Measurements from ENCODE around the gene IL18.
"Not testable (repeated sequence)": the region's sequence is repeated elsewhere in the genome, so short reads cannot be mapped to it uniquely, and the experiment has no call there.

IL18 gene

DNA sequence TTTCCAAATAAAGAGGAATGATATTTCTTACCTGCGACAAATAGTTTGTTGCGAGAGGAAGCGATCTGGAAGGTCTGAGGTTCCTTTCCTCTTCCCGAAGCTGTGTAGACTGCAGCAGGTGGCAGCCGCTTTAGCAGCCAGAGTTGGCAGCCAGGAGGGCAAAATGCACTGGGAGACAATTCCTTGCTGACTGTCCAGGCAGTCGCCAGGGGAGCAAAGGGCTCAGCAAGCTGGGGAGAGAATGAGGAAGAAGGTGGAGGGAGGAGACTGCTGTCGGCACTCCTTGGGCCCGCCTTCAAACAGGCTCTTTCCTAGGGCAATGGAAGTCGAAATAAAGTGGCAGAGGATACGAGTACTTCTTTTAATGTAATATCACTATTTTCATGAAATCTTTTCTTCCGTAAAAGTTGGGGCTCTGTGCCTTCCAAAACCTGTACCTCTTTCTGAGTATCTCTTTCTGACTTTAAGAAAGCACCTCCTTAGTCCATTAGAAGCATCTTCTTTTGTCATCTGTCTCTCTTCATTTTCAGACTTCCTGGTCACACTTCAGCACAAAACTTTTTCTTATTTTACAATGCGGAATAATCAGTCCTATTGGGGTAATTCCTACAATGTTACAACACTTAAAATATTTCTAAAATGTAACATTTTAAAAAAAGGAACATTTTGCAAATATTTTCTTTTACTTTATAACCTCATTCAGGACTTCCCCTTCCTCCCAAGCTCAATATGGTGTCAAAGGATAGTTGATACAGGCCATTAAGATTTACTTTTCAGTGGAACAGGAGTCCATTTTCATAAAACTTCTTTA lies at the start of gene IL18:
Gene IL18, minus strand, starts transcription at position 220 of the 811 bp plus-strand sequence. CDS start 9,041 bp downstream, outside the sequence.
- TF ChIP-seq, protein P1, sequence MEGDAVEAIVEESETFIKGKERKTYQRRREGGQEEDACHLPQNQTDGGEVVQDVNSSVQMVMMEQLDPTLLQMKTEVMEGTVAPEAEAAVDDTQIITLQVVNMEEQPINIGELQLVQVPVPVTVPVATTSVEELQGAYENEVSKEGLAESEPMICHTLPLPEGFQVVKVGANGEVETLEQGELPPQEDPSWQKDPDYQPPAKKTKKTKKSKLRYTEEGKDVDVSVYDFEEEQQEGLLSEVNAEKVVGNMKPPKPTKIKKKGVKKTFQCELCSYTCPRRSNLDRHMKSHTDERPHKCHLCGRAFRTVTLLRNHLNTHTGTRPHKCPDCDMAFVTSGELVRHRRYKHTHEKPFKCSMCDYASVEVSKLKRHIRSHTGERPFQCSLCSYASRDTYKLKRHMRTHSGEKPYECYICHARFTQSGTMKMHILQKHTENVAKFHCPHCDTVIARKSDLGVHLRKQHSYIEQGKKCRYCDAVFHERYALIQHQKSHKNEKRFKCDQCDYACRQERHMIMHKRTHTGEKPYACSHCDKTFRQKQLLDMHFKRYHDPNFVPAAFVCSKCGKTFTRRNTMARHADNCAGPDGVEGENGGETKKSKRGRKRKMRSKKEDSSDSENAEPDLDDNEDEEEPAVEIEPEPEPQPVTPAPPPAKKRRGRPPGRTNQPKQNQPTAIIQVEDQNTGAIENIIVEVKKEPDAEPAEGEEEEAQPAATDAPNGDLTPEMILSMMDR (IDR thresholded peaks at IDR 0.05): no peak
- TF ChIP-seq ZFX (IDR thresholded peaks at IDR 0.05; ENCODE audit: borderline replicate concordance): no peak
- no peak within 1 kb of the TSS for H3K27ac ChIP-seq

DNA sequence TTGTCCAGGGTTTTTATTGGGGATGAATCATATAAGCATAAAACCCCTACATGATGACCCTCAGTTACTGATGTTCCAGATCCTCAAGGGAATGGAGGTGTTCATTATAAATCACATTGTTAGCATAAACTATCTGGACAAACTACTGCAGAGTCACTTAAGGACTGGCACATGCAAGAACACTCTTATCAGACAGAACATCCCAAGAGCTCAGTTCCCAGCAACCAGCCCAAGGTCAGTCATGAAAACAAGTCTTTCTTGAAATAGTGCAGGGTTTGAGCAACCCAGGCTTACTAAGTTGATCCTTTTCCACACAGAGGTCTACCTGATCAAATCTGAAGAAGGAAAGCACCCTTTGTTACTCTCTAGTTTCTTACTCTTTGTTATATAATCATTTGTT lies 48.8 kb upstream of the IL18 start:
- TF ChIP-seq, protein P1 (IDR thresholded peaks at IDR 0.05): no peak
- TF ChIP-seq ZFX (IDR thresholded peaks at IDR 0.05; ENCODE audit: borderline replicate concordance): no peak
- H3K27ac ChIP-seq: no peak overlapping the region

DNA sequence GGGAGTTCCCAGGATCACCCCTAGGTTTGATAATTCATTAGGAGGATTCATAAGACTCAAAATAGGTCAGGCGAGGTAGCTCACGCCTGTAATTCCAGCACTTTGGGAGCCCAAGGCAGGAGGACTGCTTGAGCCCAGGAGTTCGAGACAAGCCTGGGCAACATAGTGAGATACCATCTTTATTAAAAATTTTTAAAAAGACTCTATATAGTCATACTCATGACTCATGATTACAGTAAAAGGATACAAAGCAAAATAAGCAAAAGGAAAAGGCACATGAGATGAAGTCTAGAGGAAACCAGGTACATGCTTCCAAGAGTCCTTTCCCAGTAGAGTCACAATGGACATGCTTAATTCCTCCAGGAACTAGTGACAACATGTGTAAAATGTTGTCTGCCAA lies 48.4 kb upstream of the IL18 start:
- TF ChIP-seq, protein P1 (IDR thresholded peaks at IDR 0.05): no peak
- TF ChIP-seq ZFX (IDR thresholded peaks at IDR 0.05; ENCODE audit: borderline replicate concordance): no peak
- no peak overlapping the region for H3K27ac ChIP-seq

DNA sequence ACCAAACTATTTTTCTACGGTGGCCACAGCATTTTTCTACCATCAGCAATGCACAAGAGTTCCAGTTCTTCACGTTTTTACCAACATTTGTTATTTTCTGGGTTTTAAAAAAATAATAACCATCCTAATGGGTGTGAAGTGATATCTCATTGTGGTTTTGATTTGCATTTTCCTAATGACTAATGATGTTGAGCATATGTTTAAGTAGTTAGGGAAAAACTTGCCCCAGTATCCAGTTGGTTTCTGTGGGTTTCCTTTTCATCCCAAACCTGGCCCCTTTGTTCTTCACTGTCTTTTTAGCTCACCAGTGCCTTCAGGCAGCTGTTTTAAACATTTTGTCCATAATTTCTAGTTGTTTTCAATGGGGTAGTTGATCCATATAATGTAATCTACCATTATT lies 47.6 kb upstream of the IL18 start:
- TF ChIP-seq, protein P1 (IDR thresholded peaks at IDR 0.05): no peak
- TF ChIP-seq ZFX (IDR thresholded peaks at IDR 0.05; ENCODE audit: borderline replicate concordance): no peak
- H3K27ac ChIP-seq: no peak overlapping the region

DNA sequence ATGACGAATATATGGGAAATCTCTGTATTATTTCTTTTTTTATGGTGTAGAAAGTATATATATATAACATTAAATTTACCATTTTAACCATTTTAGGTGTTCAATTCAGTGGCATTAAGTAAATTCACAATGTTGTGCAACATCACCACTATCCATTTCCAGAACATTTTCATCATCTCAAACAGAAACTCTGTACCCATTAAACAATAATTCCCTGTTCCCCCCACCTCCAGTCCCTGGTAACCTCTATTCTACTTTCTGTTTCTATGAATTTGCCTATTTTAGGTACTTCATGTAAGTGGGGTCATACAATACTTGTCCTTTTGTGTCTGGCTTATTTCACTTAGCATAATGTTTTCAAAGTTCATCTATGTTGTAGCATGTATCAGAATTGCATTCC lies 47.0 kb upstream of the IL18 start:
- TF ChIP-seq, protein P1 (IDR thresholded peaks at IDR 0.05): no peak
- TF ChIP-seq ZFX (IDR thresholded peaks at IDR 0.05; ENCODE audit: borderline replicate concordance): no peak
- no peak overlapping the region for H3K27ac ChIP-seq

DNA sequence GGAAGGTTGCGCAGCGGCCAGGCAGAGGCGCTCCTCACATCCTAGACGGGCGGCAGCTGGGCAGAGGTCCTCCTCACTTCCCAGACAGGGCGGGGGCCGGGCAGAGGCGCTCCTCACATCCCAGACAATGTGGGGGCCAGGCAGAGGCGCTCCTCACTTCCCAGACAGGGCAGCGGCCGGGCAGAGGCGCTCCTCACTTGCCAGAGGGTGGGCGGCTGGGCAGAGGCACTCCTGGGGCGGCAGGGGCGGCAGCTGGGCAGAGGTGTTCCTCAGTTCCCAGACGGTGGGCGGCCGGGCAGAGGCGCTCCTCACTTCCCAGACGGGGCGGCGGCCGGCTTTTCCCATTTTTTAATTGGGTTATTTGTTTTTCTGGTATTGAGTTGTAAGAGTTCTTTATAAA lies 42.2 kb upstream of the IL18 start:
- TF ChIP-seq ZFX (IDR thresholded peaks at IDR 0.05; ENCODE audit: borderline replicate concordance): no peak
- TF ChIP-seq, protein P1 (IDR thresholded peaks at IDR 0.05): no peak
- no peak overlapping the region for H3K27ac ChIP-seq

DNA sequence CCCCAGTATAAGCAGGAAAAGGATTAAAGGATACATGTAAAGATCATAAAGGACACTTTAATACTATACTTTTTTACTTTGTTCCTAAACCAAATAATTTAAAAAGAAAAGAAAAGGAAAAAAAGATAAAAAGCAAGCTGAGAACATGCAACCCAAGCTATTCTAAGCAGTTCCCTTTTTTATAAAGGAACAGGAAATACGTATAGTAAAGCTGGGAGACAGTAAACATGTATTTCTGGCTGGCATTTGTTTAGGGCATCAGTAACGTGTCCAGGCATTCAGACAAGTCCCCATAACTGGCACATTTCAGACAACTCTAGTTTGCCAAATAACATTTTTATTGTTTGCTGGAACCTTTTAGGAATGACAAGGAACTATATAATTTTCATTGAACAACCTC lies 36.4 kb upstream of the IL18 start:
- H3K27ac ChIP-seq: no peak overlapping the region
- TF ChIP-seq, protein P1 (IDR thresholded peaks at IDR 0.05): no peak
- no peak for TF ChIP-seq ZFX (IDR thresholded peaks at IDR 0.05; ENCODE audit: borderline replicate concordance)

DNA sequence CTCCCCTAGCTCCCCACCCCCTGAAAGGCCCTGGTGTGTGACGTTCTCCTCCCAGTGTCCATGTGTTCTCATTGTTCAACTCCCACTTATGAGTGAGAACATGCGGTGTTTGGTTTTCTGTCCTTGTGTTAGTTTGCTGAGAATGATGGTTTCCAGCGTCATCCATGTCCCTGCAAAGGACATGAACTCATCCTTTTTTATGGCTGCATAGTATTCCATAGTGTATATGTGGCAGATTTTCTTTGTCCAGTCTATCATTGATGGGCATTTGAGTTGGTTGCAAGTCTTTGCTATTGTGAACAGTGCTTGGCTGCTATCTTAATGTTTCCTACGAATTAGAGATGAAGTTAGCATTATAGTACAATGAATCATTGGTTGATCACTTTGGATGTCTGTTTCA lies 35.2 kb upstream of the IL18 start:
- H3K27ac ChIP-seq: not testable (repeated sequence)
